ENCODE results near the gene COMMD7.

DNA sequence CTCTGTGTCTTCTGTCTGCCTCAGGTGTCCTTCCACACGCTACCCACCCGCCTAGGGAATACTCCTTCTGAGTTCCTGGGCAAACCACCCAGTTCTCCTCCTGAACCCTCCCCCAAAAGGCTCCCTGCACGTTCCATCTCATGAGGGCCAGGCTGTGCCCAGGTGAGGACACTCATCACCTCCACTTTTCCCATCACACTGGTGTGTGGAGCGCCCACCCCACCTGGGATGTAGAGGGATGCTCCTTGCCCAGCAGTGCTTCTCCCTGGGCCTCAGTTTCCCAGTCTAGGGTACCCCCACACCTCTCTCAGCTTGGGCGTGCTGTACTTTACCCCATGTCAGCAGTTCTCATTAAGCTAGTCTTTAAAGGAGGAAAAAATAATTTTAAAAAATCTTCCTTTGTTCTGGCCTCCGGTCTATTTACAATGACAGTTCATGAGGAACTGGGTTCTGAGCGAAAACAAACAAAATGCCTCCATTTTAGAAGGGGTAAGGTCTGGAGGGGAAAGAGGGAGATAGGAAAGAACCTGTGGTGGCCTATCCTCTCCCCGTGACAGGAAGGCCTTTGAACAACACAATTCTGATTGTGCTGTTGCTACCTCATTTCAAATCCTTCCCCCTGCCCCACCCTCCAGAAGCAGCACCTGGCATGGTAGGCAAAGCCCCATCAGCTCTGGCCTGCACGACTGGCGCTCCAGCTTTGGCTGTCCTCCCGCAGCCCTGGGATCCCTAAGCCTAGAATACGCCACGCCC is 67.9 kb downstream of the COMMD7 start:
- TF ChIP-seq, protein P1, sequence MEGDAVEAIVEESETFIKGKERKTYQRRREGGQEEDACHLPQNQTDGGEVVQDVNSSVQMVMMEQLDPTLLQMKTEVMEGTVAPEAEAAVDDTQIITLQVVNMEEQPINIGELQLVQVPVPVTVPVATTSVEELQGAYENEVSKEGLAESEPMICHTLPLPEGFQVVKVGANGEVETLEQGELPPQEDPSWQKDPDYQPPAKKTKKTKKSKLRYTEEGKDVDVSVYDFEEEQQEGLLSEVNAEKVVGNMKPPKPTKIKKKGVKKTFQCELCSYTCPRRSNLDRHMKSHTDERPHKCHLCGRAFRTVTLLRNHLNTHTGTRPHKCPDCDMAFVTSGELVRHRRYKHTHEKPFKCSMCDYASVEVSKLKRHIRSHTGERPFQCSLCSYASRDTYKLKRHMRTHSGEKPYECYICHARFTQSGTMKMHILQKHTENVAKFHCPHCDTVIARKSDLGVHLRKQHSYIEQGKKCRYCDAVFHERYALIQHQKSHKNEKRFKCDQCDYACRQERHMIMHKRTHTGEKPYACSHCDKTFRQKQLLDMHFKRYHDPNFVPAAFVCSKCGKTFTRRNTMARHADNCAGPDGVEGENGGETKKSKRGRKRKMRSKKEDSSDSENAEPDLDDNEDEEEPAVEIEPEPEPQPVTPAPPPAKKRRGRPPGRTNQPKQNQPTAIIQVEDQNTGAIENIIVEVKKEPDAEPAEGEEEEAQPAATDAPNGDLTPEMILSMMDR (IDR thresholded peaks at IDR 0.05): no peak
- no peak for TF ChIP-seq POLR2A (IDR thresholded peaks at IDR 0.05)
